SK-N-SH (cell line): ENCODE results near the gene MYO1B. TPM values are rescaled to one million over a fixed set of nuclear protein-coding genes. Genes with fewer than 3 reads are reported as not detected.

ENCODE experiments used
- CTCF ChIA-PET: fragments of 300-600, 350-600 bp; formaldehyde crosslinking; extraction: SDS; loops from one replicate; lab custom pipeline; 2021; lab: Yijun Ruan, JAX
- POLR2A ChIA-PET: fragments of 350-600 bp; sonication (Branson Sonifier 250); formaldehyde crosslinking; extraction: SDS; loops from one replicate; lab custom pipeline; 2020; ENCODE audit warnings: antibody characterized with exemption, inconsistent platforms; lab: Yijun Ruan, JAX
- DNase-seq: peaks from one replicate; pipeline ENCODE4 v3.0.0; 2012
- H2AFZ ChIP-seq: fragments of 200-600 bp; sonication (generic); 2 replicates; pipeline ENCODE4 v1.8.1; 2016; ENCODE audit warnings: antibody characterized with exemption, mild to moderate bottlenecking, low read depth
- H3F3A ChIP-seq: fragments of 200-600 bp; sonication (generic); replicated peaks from 2 replicates; pipeline ENCODE3; 2016; ENCODE audit warnings: antibody characterized with exemption, mild to moderate bottlenecking; ENCODE audit not compliant: insufficient read depth
- H3K27ac ChIP-seq, 2 experiments: fragments of 200-500 bp in 1 of 2; fragments of 200-600 bp in 1 of 2; sonication (Bioruptor generic) in 1 of 2; sonication (generic), shearing (Covaris generic) in 1 of 2; 2 replicates each; pipeline versions ENCODE4 v1.5.1 to v1.6.1; 2014 to 2016; ENCODE audit warnings: low read depth in 2 of 2, inconsistent platforms in 1 of 2, low read length in 1 of 2, mild to moderate bottlenecking in 1 of 2, mixed read lengths in 1 of 2
- H3K27me3 ChIP-seq: fragments of 200-600 bp; sonication (generic), shearing (Covaris generic); 2 replicates; pipeline ENCODE4 v1.6.1; 2016; ENCODE audit warnings: mixed run types; ENCODE audit not compliant: insufficient read depth
- H3K36me3 ChIP-seq, 2 experiments: fragments of 200-500 bp in 1 of 2; fragments of 200-600 bp in 1 of 2; sonication (Bioruptor generic) in 1 of 2; sonication (generic) in 1 of 2; replicated peaks in 1 of 2; 2 replicates each; pipeline versions ENCODE3 to v1.5.1; 2014 to 2016; ENCODE audit warnings: low read length in 1 of 2, mild to moderate bottlenecking in 1 of 2; ENCODE audit not compliant: insufficient read depth in 2 of 2, control insufficient read depth in 1 of 2
- H3K4me1 ChIP-seq, 2 experiments: fragments of 200-500 bp in 1 of 2; fragments of 200-600 bp in 1 of 2; sonication (Bioruptor generic) in 1 of 2; sonication (generic), shearing (Covaris generic) in 1 of 2; 2 replicates each; pipeline versions ENCODE4 v1.5.1 to v1.6.1; 2014 to 2016; ENCODE audit warnings: low read depth in 1 of 2, low read length in 1 of 2, mixed run types in 1 of 2; ENCODE audit not compliant: insufficient read depth in 2 of 2, control insufficient read depth in 1 of 2
- H3K4me2 ChIP-seq: fragments of 200-600 bp; sonication (generic), shearing (Covaris generic); 2 replicates; pipeline ENCODE4 v1.6.1; 2017; ENCODE audit warnings: mixed run types
- H3K4me3 ChIP-seq, 2 experiments: fragments of 200-500 bp in 1 of 2; fragments of 200-600 bp in 1 of 2; sonication (Bioruptor generic) in 1 of 2; sonication (generic), shearing (Covaris generic) in 1 of 2; 2 replicates each; pipeline versions ENCODE4 v1.5.1 to v1.8.1; 2014 to 2016; ENCODE audit warnings: low read depth in 2 of 2, inconsistent platforms in 1 of 2, low read length in 1 of 2, mild to moderate bottlenecking in 1 of 2, mixed read lengths in 1 of 2, moderate library complexity in 1 of 2
- H3K79me2 ChIP-seq: fragments of 200-600 bp; sonication (generic); 2 replicates; pipeline ENCODE4 v1.8.1; 2017; ENCODE audit warnings: mild to moderate bottlenecking; ENCODE audit not compliant: insufficient read depth
- H3K9ac ChIP-seq: fragments of 200-600 bp; sonication (generic); 2 replicates; pipeline ENCODE4 v1.6.1; 2017; ENCODE audit warnings: mixed run types
- H3K9me2 ChIP-seq: fragments of 200-600 bp; sonication (generic); 2 replicates; pipeline ENCODE4 v1.6.1; 2017; ENCODE audit warnings: mixed run types
- H3K9me3 ChIP-seq: fragments of 200-600 bp; sonication (generic); 2 replicates; pipeline ENCODE4 v1.6.1; 2017; ENCODE audit warnings: mixed run types, mild to moderate bottlenecking, moderate library complexity
- H4K20me1 ChIP-seq: fragments of 200-600 bp; sonication (generic); 2 replicates; pipeline ENCODE4 v1.6.1; 2017; ENCODE audit warnings: mild to moderate bottlenecking, mixed run types; ENCODE audit not compliant: insufficient read depth
- CHD2 ChIP-seq: fragments of 150-350 bp; IDR thresholded peaks from 2 replicates; pipeline ENCODE4 v1.6.1; 2018; ENCODE audit warnings: low read length; ENCODE audit not compliant: partially characterized antibody
- ELF1 ChIP-seq: IDR thresholded peaks from 2 replicates; pipeline ENCODE4 v1.4.0; 2012
- FOSL2 ChIP-seq: IDR thresholded peaks from 2 replicates; pipeline ENCODE4 v1.4.0; 2012; ENCODE audit warnings: low read depth, mild to moderate bottlenecking, moderate library complexity, borderline replicate concordance
- FOXJ3 ChIP-seq: sonication (generic); formaldehyde crosslinking; IDR thresholded peaks from 2 replicates; pipeline ENCODE4 v1.5.1; 2020; ENCODE audit warnings: mild to moderate bottlenecking, missing genetic modification reagents
- FOXM1 ChIP-seq: IDR thresholded peaks from 2 replicates; pipeline ENCODE4 v1.4.0; 2012; ENCODE audit warnings: low read depth, mild to moderate bottlenecking
- NFIC ChIP-seq: IDR thresholded peaks from 2 replicates; pipeline ENCODE4 v1.4.0; 2012; ENCODE audit warnings: borderline replicate concordance
- NRF1 ChIP-seq: IDR thresholded peaks from 2 replicates; pipeline ENCODE4 v1.6.1; 2012; ENCODE audit warnings: low read depth, mild to moderate bottlenecking, low read length
- RAD21 ChIP-seq: IDR thresholded peaks from 2 replicates; pipeline ENCODE4 v1.6.1; 2012; ENCODE audit warnings: mild to moderate bottlenecking, low read length
- REST ChIP-seq: IDR thresholded peaks from 2 replicates; pipeline ENCODE4 v1.6.1; 2012; ENCODE audit warnings: mild to moderate bottlenecking, low read depth, low read length, moderate library complexity
- TAF1 ChIP-seq: IDR thresholded peaks from 2 replicates; pipeline ENCODE4 v1.6.1; 2012; ENCODE audit warnings: low read depth, mild to moderate bottlenecking, low read length, moderate library complexity, borderline replicate concordance
- TCF12 ChIP-seq: IDR thresholded peaks from 2 replicates; pipeline ENCODE4 v1.4.0; 2012
- TEAD4 ChIP-seq: IDR thresholded peaks from 2 replicates; pipeline ENCODE4 v1.4.0; 2012; ENCODE audit warnings: mild to moderate bottlenecking, borderline replicate concordance; ENCODE audit not compliant: insufficient read depth
- USF2 ChIP-seq: fragments of 150-350 bp; IDR thresholded peaks from 2 replicates; pipeline ENCODE4 v1.6.1; 2017; ENCODE audit warnings: antibody characterized with exemption, low read length, low read depth, borderline replicate concordance
- YY1 ChIP-seq: IDR thresholded peaks from 2 replicates; pipeline ENCODE4 v1.4.0; 2012; ENCODE audit warnings: low read depth, mild to moderate bottlenecking
- WGBS: methylation state at CpG from one replicate; pipeline ENCODE4 v1.1.6; 2017; ENCODE audit warnings: low lambda C conversion rate; 5-methylcytosine and 5-hydroxymethylcytosine counted together
- polyA plus RNA-seq, 3 experiments: library from polyadenylated mRNA; depleted of rRNA; stranded (reverse); fragments of >200 nt; gene quantifications; 2 replicates each; pipeline ENCODE4 v1.2.3, GENCODE V29; 2012
- TF ChIP-seq, protein P1 (sequence below): IDR thresholded peaks from 2 replicates; pipeline ENCODE4 v1.4.0; 2012; ENCODE audit warnings: low read depth, borderline replicate concordance

MYO1B gene
- polyA plus RNA-seq, 1 of the 3 experiments (the other 2 are of a cell fraction), result 20.2 TPM

DNA sequence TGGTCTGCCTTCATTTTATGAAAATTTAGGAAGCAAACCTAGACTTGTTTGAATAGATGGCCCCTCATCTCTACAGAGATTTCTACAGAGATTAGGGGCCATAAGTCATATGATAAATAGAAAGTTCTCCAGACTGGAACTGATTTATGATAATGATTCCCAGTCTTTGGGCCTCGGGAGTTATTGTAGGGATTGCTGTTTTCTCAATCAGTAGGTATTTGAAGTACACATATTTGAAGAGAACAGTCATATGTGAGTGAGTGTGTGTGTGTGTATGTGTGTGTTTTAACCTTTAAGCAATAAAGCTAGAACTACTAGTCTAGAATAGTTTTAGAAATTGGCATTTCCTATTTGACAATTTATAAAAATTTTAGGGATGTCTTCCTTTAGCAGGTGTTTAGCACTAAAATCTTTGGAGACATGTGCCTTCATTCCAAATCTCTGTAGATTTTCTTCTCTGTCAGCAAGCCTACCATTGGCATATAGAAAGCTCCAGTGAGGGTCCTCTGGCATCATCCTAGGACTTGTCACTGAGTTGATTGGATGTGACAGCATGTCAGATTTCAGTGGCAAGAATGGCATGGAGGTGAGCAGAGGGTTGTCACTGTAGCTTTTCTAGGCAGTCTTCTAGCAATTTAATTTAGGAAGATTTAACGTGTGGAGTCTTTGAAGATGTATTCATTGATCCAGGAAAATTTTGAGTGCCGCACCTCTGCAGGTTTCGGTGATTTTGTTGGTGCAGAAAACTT lies 71.2 kb downstream of the MYO1B start (continued):
- TF ChIP-seq, protein P1, sequence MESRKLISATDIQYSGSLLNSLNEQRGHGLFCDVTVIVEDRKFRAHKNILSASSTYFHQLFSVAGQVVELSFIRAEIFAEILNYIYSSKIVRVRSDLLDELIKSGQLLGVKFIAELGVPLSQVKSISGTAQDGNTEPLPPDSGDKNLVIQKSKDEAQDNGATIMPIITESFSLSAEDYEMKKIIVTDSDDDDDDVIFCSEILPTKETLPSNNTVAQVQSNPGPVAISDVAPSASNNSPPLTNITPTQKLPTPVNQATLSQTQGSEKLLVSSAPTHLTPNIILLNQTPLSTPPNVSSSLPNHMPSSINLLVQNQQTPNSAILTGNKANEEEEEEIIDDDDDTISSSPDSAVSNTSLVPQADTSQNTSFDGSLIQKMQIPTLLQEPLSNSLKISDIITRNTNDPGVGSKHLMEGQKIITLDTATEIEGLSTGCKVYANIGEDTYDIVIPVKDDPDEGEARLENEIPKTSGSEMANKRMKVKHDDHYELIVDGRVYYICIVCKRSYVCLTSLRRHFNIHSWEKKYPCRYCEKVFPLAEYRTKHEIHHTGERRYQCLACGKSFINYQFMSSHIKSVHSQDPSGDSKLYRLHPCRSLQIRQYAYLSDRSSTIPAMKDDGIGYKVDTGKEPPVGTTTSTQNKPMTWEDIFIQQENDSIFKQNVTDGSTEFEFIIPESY, result no peak
- TF ChIP-seq ELF1 (no peak), FOXJ3 (CRISPR knock-in tag) (no peak), RAD21 (no peak), NRF1 (no peak), TAF1 (no peak), USF2 (no peak), FOSL2 (peak; percentile 25; the same call in 1 of the 2 replicates), TCF12 (peak; percentile 27)
- TF ChIP-seq, all 33 proteins: peak for 4

DNA sequence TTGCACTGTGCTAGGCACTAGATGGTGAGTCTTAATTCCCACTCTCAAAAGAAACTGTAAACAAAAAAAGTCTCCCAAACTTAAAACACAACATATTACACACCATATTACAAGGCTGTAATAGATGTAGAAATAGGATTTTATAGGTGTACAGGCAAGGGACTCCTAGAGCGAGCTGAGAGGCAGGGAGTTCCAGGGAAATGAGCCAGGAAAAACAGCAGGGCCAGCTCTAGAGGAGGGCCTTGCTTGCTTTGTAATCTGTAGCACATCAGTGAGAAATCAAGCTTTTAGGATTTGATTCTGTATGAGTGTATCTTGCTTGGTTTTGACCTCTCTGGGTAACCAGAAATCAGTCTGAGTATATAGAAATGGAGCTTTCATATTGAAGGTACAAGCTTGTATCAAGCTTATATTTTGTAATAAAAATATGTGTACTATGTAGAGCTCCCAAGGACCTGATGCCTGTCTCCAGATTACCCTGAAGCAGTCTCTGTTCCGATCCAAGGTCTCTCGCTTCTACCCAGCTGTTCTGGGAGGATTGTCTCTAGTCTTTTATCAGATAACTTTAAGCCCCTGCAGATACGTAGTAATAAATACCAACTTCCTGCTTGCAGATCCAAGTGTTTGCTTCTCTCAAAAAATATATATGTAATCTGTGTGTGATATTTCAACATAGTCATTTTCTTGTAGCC lies 73.0 kb downstream of the MYO1B start:
- Histone ChIP-seq H3K27ac (peak overlapping the region in 1 of 2 experiments; percentile 67; a peak in 2 of 4 replicates), H3K36me3 (no peaks in the 10 kb centered on the region), H3K9me3 (no peaks in the 10 kb centered on the region), H3K4me2 (peak overlapping the region; percentile 57; the same call in 1 of the 2 replicates), H2AFZ (no peak overlapping the region), H3K9me2 (no peaks in the 10 kb centered on the region), H4K20me1 (peaks cover 4% of the 10 kb centered on the region; the same call in 1 of the 2 replicates), H3K4me3 (no peak overlapping the region), H3K4me1 (peaks cover 43 to 48% of the 10 kb centered on the region in 2 experiments; a peak in 3 of 4 replicates), H3K27me3 (no peaks in the 10 kb centered on the region), H3K9ac (no peak overlapping the region), H3K79me2 (peaks cover 63% of the 10 kb centered on the region), H3F3A (peaks cover 3% of the 10 kb centered on the region)
- WGBS, result 73% methylated on average over 4 of the region's 4 CpGs
- CTCF ChIA-PET, result interaction anchor here (0.9 to 1.7 kb wide), 5 partner anchors 10 to 179 kb away, joined by 3 to 4 read pairs (median 3); no protein-coding TSS in a partner anchor
- TF ChIP-seq YY1 (no peak), USF2 (no peak), NFIC (0 out of 2 replicates have a peak, but pooled peaks have one; percentile 7), CHD2 (peak; percentile 6), FOXM1 (no peak), TEAD4 (no peak), REST (no peak)
- POLR2A ChIA-PET, result interaction anchor here (0.5 kb wide), 1 partner anchor 38 kb away, joined by 3 read pairs; no protein-coding TSS in a partner anchor
- DNase-seq, result no peak
